AML-193 (cell line): ENCODE data around the gene TOM1L2.

Source experiments
- DNase-seq, 2 experiments: peaks; one replicate each; lab custom pipeline; 2025; lab: John Stamatoyannopoulos, UW

The TOM1L2 gene

DNA sequence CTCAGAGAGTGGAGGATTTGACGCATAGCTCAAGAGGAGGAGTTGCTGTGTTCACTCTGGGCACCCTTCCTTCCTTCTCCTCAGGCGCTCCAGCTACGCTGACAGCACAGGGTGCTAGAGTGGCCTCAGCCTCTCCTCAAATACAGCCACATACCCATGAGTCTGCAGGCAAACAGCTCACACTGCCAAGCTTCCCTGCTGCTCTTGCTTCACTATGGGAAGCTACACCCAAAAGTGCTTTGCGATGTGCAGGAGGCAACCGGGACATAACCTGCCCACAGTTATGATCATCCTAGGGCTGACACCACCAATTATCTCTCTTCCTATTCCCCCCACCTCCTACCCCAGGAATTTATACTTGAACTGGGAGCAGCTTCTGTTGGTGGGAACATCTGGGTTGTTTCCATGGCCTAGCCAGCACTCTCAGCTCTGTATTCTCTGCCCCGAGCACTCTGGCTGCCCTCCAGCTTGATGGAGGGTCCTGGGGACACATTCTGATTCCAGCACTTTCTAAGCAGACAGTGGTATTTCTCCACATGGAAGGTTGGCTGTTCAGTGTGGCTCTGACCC lies 95.2 kb downstream of the TOM1L2 start:
- DNase-seq = no peak

- DNase-seq = no peak
These were observed 97.7 kb downstream of the TOM1L2 start for GRCh38 chr17:17874478-17874877.

DNA sequence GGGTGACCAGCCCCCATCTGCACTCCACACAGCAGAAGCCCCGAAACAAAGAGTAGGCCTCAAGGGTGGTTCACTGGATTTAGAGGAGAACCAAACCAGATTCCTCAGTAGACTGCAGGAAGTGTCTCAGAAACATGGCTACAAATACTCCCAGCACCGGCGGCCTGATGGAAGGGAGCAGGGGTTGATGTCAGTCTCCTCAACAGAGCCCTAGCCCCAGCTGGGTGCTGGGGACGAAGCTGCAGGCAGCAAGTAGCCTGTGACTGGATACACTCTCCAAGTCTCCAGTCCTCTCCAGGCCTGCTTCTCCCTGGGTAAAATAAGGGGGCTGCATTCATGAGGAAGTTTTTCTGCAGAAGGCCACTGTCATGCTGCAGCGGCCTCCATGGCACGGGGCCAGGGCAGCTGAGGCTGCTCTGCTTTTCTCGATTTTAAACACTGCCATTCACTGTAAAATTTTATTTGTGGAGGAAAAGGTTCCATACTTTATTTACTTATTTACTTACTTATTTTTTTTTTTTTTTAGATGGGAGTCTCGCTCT lies 98.7 kb downstream of the TOM1L2 start:
- DNase-seq = no peak

- DNase-seq = peak in 1 of 2 experiments; percentile 9
These were observed 99.5 kb downstream of the TOM1L2 start for GRCh38 chr17:17872547-17873345.

- no peak for DNase-seq
These were observed 100.3 kb downstream of the TOM1L2 start for GRCh38 chr17:17871913-17872312.

- DNase-seq = no peak
These were observed 102.0 kb downstream of the TOM1L2 start for GRCh38 chr17:17870247-17870646.

GRCh38 chr17:17868641-17869522 lies 103.3 kb downstream of the TOM1L2 start:
- no peak for DNase-seq

DNA sequence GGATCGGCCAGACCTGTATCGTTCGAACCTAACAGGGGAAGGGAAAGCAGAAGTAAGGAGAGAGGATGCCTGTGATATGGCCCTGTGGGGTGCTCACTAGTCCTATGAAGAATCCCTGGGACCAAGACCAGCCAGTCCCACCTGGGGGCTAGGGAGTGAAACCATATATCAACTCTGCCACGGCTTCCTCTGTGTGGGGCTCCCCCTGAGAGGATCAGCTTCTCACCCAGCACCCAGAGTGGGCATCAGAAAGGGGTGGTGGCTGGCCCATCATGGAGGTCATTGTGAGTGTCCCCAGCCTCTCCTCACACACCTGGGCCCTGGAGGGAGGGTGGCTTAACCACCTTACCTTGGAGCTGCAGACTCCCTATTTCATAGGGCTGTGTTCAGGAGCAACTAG lies 105.3 kb downstream of the TOM1L2 start:
- DNase-seq = no peak

- no peak for DNase-seq
These were observed 105.8 kb downstream of the TOM1L2 start for GRCh38 chr17:17866425-17866824.

DNA sequence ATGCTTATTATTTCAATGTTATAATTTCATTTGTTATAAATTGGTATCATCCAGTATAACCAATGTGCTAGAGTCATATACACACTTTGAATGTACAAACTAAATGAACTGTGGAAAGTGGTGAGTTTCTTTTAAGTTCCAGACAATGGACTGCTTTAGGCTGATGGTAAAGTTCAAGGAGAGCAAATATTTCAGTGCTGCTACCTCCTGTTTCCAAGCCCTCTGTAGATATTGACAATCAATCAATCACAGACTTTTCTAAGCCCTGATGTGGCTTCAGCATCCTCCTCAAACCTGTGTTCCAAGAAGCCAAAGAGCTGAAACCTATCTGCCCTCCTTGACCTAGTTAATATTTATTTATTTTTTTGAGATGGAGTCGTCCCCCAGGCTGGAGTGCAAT lies 107.2 kb downstream of the TOM1L2 start:
- DNase-seq = no peak

DNA sequence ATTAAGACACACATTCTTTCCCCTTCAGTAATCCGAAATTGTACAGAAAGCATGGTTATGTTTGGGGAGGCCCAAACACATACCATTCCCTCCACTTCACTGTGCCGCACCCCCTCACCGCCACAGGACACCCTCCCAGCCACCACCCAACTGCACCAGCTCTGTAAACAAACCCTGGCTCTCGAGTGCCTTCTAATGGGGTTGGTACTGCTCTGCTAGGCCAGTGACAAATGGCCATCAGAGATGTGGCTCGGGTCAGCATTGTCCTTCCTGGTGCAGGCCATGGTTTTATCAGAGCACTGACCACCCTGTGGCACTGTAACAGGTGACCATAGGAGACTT lies 111.5 kb downstream of the TOM1L2 start:
- DNase-seq = no peak

GRCh38 chr17:17859909-17860765 lies 112.1 kb downstream of the TOM1L2 start:
- peak in 1 of 2 experiments; percentile 11 for DNase-seq

DNA sequence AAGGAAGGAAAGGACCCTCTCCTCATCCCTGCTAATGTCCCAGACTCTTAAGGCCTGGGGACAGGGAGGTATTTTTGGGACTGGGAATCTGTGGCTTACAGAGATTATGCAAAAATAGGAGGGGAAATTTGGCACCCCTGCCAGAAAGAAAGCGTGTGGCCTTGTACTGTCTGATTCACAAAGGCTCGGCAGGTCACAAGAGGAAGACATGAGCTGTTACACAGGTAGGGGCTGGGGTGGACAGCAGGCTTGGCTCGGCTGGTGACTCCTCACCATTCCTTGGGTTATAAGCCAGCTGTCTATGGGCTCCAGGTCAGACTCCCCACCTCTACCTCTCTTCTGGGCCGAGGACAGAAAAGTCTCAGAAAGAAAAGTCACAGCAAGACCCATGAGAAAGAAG lies 114.7 kb downstream of the TOM1L2 start:
- DNase-seq = no peak

DNA sequence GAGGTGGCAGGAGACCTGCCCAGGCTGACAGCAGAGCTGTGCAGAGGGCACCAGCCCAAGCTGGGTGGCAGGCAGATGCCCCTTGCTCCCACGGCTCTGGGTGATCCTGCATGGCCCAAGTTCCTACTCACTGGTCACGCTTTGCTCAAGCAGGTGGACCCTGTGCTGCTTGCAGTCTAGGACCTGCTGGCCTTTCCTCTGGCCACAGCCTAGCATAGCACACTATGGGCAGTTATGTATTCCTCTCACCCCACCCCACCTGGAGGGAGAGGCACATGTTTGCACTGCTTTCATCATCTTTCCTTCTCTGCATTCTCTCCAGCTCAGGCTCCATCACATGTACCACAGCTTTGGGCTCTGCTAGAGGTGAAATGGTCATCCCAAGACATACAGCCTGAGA lies 115.8 kb downstream of the TOM1L2 start:
- DNase-seq = no peak

DNA sequence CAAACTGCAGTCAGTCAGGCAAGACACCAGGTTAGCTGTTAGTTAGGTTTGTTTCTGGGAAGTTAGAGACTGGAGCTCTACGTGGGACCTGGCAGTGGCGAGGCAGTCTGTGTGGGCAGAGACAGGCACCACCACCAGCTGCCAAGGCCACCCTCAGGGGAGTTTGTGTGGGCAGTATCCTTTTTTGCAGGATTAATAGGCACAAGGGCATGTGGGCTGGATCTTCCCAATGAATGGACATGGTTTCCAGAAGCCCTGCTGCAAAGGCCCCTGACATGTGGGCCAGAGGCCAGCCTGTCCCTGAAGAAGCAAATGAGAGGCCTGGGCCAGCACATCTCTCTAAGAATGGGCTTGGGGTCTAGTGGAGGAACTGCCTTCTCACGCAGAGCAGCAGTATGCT lies 116.2 kb downstream of the TOM1L2 start:
- DNase-seq = no peak

- DNase-seq = no peak
These were observed 118.3 kb downstream of the TOM1L2 start for GRCh38 chr17:17853811-17854447.

GRCh38 chr17:17852930-17853329 lies 119.3 kb downstream of the TOM1L2 start:
- no peak for DNase-seq

DNA sequence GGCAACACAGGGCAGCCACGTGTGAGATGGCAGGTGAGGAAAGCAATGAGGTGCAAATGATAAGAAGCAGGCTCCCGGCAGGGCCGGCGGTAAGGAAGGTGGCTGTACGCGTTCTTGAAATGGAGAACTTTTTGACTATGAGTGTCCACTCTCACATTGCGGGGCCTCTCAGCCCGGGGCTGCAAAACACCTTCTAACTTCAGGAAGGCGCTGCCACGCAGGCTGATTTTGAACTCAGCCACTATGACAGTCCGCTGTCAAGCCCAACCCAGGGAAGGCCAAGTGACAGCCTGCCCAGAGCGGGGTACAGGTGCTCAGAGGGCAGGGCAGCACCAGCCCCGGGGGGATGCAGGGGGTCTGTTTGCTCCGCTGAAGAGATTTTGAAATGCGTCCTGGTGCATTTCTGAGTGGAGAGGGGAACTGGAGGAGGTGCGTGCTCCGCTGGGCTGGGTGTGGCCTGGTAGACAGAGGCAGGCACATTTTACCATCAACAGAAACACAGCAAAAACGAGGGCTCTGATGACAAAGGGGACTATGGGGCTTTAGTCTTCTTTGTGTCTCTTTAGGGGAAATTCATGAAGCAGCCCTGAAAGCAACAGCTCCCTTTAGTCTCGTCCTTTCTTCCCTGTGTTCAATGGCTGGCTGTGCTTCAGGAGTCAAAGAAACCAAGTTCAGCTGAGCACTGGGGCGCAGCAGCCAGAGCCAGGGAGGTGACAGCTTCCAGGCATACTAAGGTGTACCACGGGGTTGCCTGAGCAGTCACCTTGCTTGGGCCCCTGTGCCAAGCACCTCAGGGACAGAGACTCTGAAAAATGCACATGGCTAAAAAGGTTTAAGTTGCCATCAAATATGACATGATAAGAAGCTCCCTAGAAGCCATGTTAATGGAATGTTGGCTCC lies 120.8 kb downstream of the TOM1L2 start:
- no peak for DNase-seq

DNA sequence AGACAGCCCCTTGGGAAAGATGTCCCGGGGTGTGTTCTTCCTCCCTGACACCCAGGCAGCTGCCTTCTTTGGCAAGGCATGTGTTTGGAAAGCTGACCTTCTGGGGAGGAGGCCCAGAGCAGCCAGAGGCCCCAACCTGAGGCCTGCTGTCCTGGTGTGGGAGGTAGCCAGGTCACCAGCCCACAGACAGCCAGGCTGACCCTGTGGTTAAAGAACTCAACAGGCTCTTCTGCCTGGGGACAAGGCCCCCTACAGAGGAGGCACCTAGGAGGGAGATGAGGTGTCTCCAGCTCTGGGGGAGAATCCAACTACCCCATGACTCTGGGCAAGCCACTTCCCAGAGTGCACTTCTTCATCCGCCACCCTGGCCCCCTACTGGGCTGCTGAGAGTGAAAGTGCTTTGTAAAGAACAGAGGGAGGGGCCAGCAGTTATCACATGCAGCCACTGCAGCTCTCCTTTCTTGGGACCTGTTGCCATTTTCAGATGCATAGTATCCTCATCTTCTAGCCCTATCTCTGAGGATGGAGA lies 122.3 kb downstream of the TOM1L2 start:
- DNase-seq = no peak
